Neural cell (in vitro differentiated cells): Measurements from ENCODE around the gene SNRPF. TPM values are rescaled to one million over a fixed set of nuclear protein-coding genes. Genes with fewer than 3 reads are reported as not detected.

Experiments
- H2AFZ ChIP-seq: fragments of 200-600, 300-800 bp; sonication (generic), shearing (Covaris generic); 2 replicates; pipeline ENCODE4 v1.6.0; 2014; ENCODE audit warnings: low read depth, mild to moderate bottlenecking, antibody characterized with exemption, low read length, moderate library complexity
- H3F3A ChIP-seq: fragments of 200-600 bp; shearing (Covaris generic); 2 replicates; pipeline ENCODE4 v1.6.1; 2016; ENCODE audit warnings: mild to moderate bottlenecking, moderate library complexity, mixed read lengths, antibody characterized with exemption, low read length; ENCODE audit not compliant: insufficient read depth, poor library complexity, severe bottlenecking
- H3K27ac ChIP-seq: fragments of 200-600, 300-800 bp; sonication (generic), shearing (Covaris generic); 2 replicates; pipeline ENCODE4 v1.5.1; 2014; ENCODE audit warnings: mild to moderate bottlenecking, low read length, moderate library complexity
- H3K27me3 ChIP-seq: fragments of 300-800, 200-600 bp; sonication (generic), shearing (Covaris generic); 2 replicates; pipeline ENCODE4 v1.6.0; 2014; ENCODE audit warnings: mild to moderate bottlenecking, low read depth, low read length, moderate library complexity; ENCODE audit not compliant: insufficient read depth
- H3K36me3 ChIP-seq: fragments of 300-800, 200-600 bp; sonication (generic), shearing (Covaris generic); 2 replicates; pipeline ENCODE4 v1.5.1; 2014; ENCODE audit warnings: mild to moderate bottlenecking, antibody characterized with exemption, low read length, moderate library complexity; ENCODE audit not compliant: insufficient read depth
- H3K4me2 ChIP-seq: fragments of 300-800, 200-600 bp; sonication (generic), shearing (Covaris generic); 2 replicates; pipeline ENCODE4 v1.6.0; 2014; ENCODE audit warnings: mild to moderate bottlenecking, low read length
- H3K4me3 ChIP-seq: fragments of 300-800, 200-600 bp; sonication (generic), shearing (Covaris generic); 2 replicates; pipeline ENCODE4 v1.5.1; 2014; ENCODE audit warnings: mild to moderate bottlenecking, low read length, moderate library complexity
- H3K79me2 ChIP-seq: fragments of 200-600 bp; shearing (Covaris generic); replicated peaks from 2 replicates; pipeline ENCODE4 v1.6.0; 2014; ENCODE audit warnings: mild to moderate bottlenecking, low read length, moderate library complexity; ENCODE audit not compliant: insufficient read depth
- H3K9ac ChIP-seq: fragments of 300-800, 200-600 bp; sonication (generic), shearing (Covaris generic); 2 replicates; pipeline ENCODE4 v1.6.1; 2016; ENCODE audit warnings: mild to moderate bottlenecking, low read length, mixed read lengths
- H3K9me2 ChIP-seq: fragments of 200-600 bp; shearing (Covaris generic); 2 replicates; pipeline ENCODE4 v1.6.1; 2016; ENCODE audit warnings: mild to moderate bottlenecking, low read length, mixed read lengths; ENCODE audit not compliant: insufficient read depth
- H3K9me3 ChIP-seq: fragments of 200-600, 300-800 bp; sonication (generic), shearing (Covaris generic); 2 replicates; pipeline ENCODE4 v1.6.1; 2016; ENCODE audit warnings: mild to moderate bottlenecking, mixed run types, low read length, moderate library complexity, mixed read lengths
- H4K20me1 ChIP-seq: fragments of 200-600 bp; shearing (Covaris generic); 2 replicates; pipeline ENCODE4 v1.6.1; 2016; ENCODE audit warnings: mild to moderate bottlenecking, mixed run types; ENCODE audit not compliant: insufficient read depth
- CTCF ChIP-seq: fragments of 450-650 bp; IDR thresholded peaks from 2 replicates; pipeline ENCODE4 v1.5.1; 2014; ENCODE audit warnings: antibody characterized with exemption, mild to moderate bottlenecking, moderate library complexity; ENCODE audit not compliant: poor library complexity, severe bottlenecking
- EP300 ChIP-seq: fragments of 450-650 bp; conservative IDR thresholded peaks from 2 replicates; pipeline ENCODE4 v1.6.1; 2014; ENCODE audit warnings: antibody characterized with exemption, mild to moderate bottlenecking, moderate library complexity; ENCODE audit not compliant: poor library complexity, severe bottlenecking
- MXI1 ChIP-seq: fragments of 450-650 bp; conservative IDR thresholded peaks from 2 replicates; pipeline ENCODE4 v1.6.1; 2014; ENCODE audit warnings: antibody characterized with exemption, mild to moderate bottlenecking; ENCODE audit not compliant: poor library complexity, severe bottlenecking
- POLR2AphosphoS5 ChIP-seq: IDR thresholded peaks from 2 replicates; pipeline ENCODE4 v1.6.1; 2012
- RAD21 ChIP-seq: fragments of 450-650 bp; conservative IDR thresholded peaks from 2 replicates; pipeline ENCODE4 v1.6.1; 2014; ENCODE audit warnings: antibody characterized with exemption, mild to moderate bottlenecking, moderate library complexity
- REST ChIP-seq: IDR thresholded peaks from 2 replicates; pipeline ENCODE4 v1.6.1; 2012; ENCODE audit warnings: borderline replicate concordance
- SMC3 ChIP-seq: fragments of 450-650 bp; conservative IDR thresholded peaks from 2 replicates; pipeline ENCODE4 v1.6.1; 2014; ENCODE audit warnings: antibody characterized with exemption, mild to moderate bottlenecking, moderate library complexity; ENCODE audit not compliant: poor library complexity
- TAF1 ChIP-seq: IDR thresholded peaks from 2 replicates; pipeline ENCODE4 v1.6.1; 2012; ENCODE audit warnings: low read depth
- polyA plus RNA-seq: library from polyadenylated mRNA; depleted of rRNA; stranded (reverse); fragments of >200 nt; gene quantifications from 2 replicates; pipeline ENCODE4 v1.2.3, GENCODE V29; 2014

SNRPF gene
- polyA plus RNA-seq, 1 donor from 2014 or later: 42.1 TPM

GRCh38 chr12:95857156-95857555 lies 1.6 kb upstream of the SNRPF start:
- H2AFZ ChIP-seq: no peak overlapping the region
- no peaks in the 10 kb centered on the region for H4K20me1 ChIP-seq
- H3K4me3 ChIP-seq: no peak overlapping the region
- no peak overlapping the region for H3K27ac ChIP-seq
- no peak overlapping the region for H3K4me2 ChIP-seq
- H3K79me2 ChIP-seq: peaks cover 26% of the 10 kb centered on the region
- TF ChIP-seq REST: no peak
- TF ChIP-seq RAD21: no peak
- no peak for TF ChIP-seq POLR2AphosphoS5
- H3K36me3 ChIP-seq: peaks cover 14% of the 10 kb centered on the region
- no peaks in the 10 kb centered on the region for H3K27me3 ChIP-seq
- H3K9me3 ChIP-seq: peaks cover 3% of the 10 kb centered on the region
- H3F3A ChIP-seq: no peaks in the 10 kb centered on the region
- H3K9me2 ChIP-seq: no peaks in the 10 kb centered on the region
- no peak overlapping the region for H3K9ac ChIP-seq

GRCh38 chr12:95857799-95858198 lies 953 bp upstream of the SNRPF start:
- H3K36me3 ChIP-seq: peaks cover 21% of the 10 kb centered on the region
- no peak overlapping the region for H3K4me2 ChIP-seq
- H2AFZ ChIP-seq: no peak overlapping the region
- no peaks in the 10 kb centered on the region for H3K27me3 ChIP-seq
- H3F3A ChIP-seq: no peaks in the 10 kb centered on the region
- peak overlapping the region; percentile 74 for H3K4me3 ChIP-seq
- no peak overlapping the region for H3K27ac ChIP-seq
- peaks cover 3% of the 10 kb centered on the region for H3K9me3 ChIP-seq
- H4K20me1 ChIP-seq: no peaks in the 10 kb centered on the region
- H3K9me2 ChIP-seq: no peaks in the 10 kb centered on the region
- TF ChIP-seq EP300 (no peak), CTCF (no peak), RAD21 (no peak)
- H3K79me2 ChIP-seq: peaks cover 33% of the 10 kb centered on the region
- no peak overlapping the region for H3K9ac ChIP-seq

GRCh38 chr12:95859344-95859816 lies 628 bp downstream of the SNRPF start:
- Histone ChIP-seq H3K36me3 (peaks cover 29% of the 10 kb centered on the region), H3K27me3 (no peaks in the 10 kb centered on the region), H3K9ac (peak overlapping the region; percentile 85), H4K20me1 (no peaks in the 10 kb centered on the region), H3F3A (no peaks in the 10 kb centered on the region), H2AFZ (peak overlapping the region; percentile 70), H3K9me3 (peaks cover 3% of the 10 kb centered on the region), H3K9me2 (no peaks in the 10 kb centered on the region), H3K79me2 (peaks cover 47% of the 10 kb centered on the region), H3K4me2 (peak overlapping the region; percentile 80), H3K4me3 (peak overlapping the region; percentile 74), H3K27ac (peak overlapping the region; percentile 87)
- no peak for TF ChIP-seq EP300
- TF ChIP-seq REST: peak; percentile 1
- TF ChIP-seq TAF1: peak; percentile 9
- TF ChIP-seq CTCF: no peak
- TF ChIP-seq SMC3: no peak
- no peak for TF ChIP-seq POLR2AphosphoS5
- no peak for TF ChIP-seq MXI1
- no peak for TF ChIP-seq RAD21
